K562 (cell line): ENCODE data around the gene KCNAB1.

Source experiments
- CTCF ChIP-seq, 3 experiments: IDR thresholded peaks in 2 of 3; conservative IDR thresholded peaks in 1 of 3; 2 replicates each; pipeline ENCODE4 v1.5.1; 2011 to 2012; ENCODE audit warnings: low read length in 3 of 3, mild to moderate bottlenecking in 3 of 3, control low read depth in 2 of 3, improper control_type of control experiment in 1 of 3, inconsistent platforms in 1 of 3, low read depth in 1 of 3, mixed read lengths in 1 of 3, moderate library complexity in 1 of 3; ENCODE audit not compliant: insufficient read depth in 2 of 3
- ESRRB ChIP-seq: fragments of 250-450 bp; sonication (Bioruptor Pico); IDR thresholded peaks from 2 replicates; pipeline ENCODE4 v1.5.0; 2020; ENCODE audit warnings: mild to moderate bottlenecking, moderate library complexity, borderline replicate concordance
- EZH2 ChIP-seq: IDR thresholded peaks from 2 replicates; pipeline ENCODE4 v1.6.1; 2012; ENCODE audit warnings: low read depth, mild to moderate bottlenecking, inconsistent platforms, low read length, borderline replicate concordance
- FOS ChIP-seq: IDR thresholded peaks from 3 replicates; pipeline ENCODE4 v1.6.1; 2011; ENCODE audit not compliant: insufficient read length; ENCODE audit errors: extremely low read depth
- KAT8 ChIP-seq: fragments of 450-650 bp; IDR thresholded peaks from 2 replicates; pipeline ENCODE4 v1.6.1; 2016; ENCODE audit warnings: low read depth, mild to moderate bottlenecking
- MLLT1 ChIP-seq, 2 experiments: fragments of 450-650 bp; IDR thresholded peaks; 2 replicates each; pipeline ENCODE4 v1.6.1; 2016
- POLR2A ChIP-seq: fragments of 450-650 bp; conservative IDR thresholded peaks from 2 replicates; pipeline ENCODE4 v1.6.1; 2016
- SMAD1 ChIP-seq: fragments of 150-350 bp; IDR thresholded peaks from 2 replicates; pipeline ENCODE4 v1.6.1; 2014; ENCODE audit warnings: low read length, low read depth; ENCODE audit not compliant: partially characterized antibody
- TAF1 ChIP-seq: IDR thresholded peaks from 2 replicates; pipeline ENCODE4 v1.6.1; 2011; ENCODE audit warnings: mild to moderate bottlenecking, low read length, moderate library complexity; ENCODE audit not compliant: insufficient read depth, control insufficient read depth, severe bottlenecking; ENCODE audit errors: extremely low read depth
- TCF3 ChIP-seq: sonication (generic); formaldehyde crosslinking; IDR thresholded peaks from 2 replicates; pipeline ENCODE4 v1.4.0; 2020; ENCODE audit warnings: mild to moderate bottlenecking, missing genetic modification reagents
- UBTF ChIP-seq, 2 experiments: IDR thresholded peaks; 2 replicates each; pipeline ENCODE4 v1.6.1; 2012; ENCODE audit warnings: improper control_type of control experiment in 2 of 2, low read depth in 2 of 2, low read length in 2 of 2, borderline replicate concordance in 1 of 2
- ZNF133 ChIP-seq: fragments of 250-450 bp; sonication (Bioruptor Pico); IDR thresholded peaks from 2 replicates; pipeline ENCODE4 v1.4.0; 2020; ENCODE audit warnings: mild to moderate bottlenecking
- ZNF224 ChIP-seq: sonication (generic); formaldehyde crosslinking; IDR thresholded peaks from 2 replicates; pipeline ENCODE4 v1.8.0; 2022; ENCODE audit warnings: mild to moderate bottlenecking, missing genetic modification reagents
- ZNF77 ChIP-seq: fragments of 250-450 bp; sonication (Bioruptor Pico); IDR thresholded peaks from 2 replicates; pipeline ENCODE4 v1.5.0; 2020

GRCh38 chr3:156459434-156459833 lies 339.1 kb downstream of the KCNAB1 start:
- TF ChIP-seq EZH2 = no peak
- no peak for TF ChIP-seq TAF1
- no peak for TF ChIP-seq CTCF (IDR thresholded peaks at IDR 0.05 in 2 of 3, conservative IDR thresholded peaks at IDR 0.05 in 1 of 3; ENCODE audit: insufficient read depth in 2 of 3, low read depth in 1 of 3, low read length in 3 of 3)
- TF ChIP-seq TCF3 (CRISPR knock-in tag) = no peak
- no peak for TF ChIP-seq UBTF (IDR thresholded peaks at IDR 0.05; ENCODE audit: borderline replicate concordance in 1 of 2, low read depth in 2 of 2, low read length in 2 of 2)
- no peak for TF ChIP-seq ESRRB (CRISPR knock-in tag)
- no peak for TF ChIP-seq ZNF133 (CRISPR knock-in tag)
- no peak for TF ChIP-seq KAT8
- TF ChIP-seq SMAD1 = no peak
- TF ChIP-seq MLLT1 (IDR thresholded peaks at IDR 0.05) = no peak
- no peak for TF ChIP-seq POLR2A
- no peak for TF ChIP-seq FOS
- no peak for TF ChIP-seq ZNF77
- no peak for TF ChIP-seq ZNF224 (CRISPR knock-in tag)
